Naive thymus-derived CD8-positive, alpha-beta T cell (primary cell): Measurements from ENCODE around the gene ABCD4. TPM values are rescaled to one million over a fixed set of nuclear protein-coding genes. Genes with fewer than 3 reads are reported as not detected.
"Not testable (repeated sequence)": the region's sequence is repeated elsewhere in the genome, so short reads cannot be mapped to it uniquely, and the experiment has no call there.

Experiments
- ATAC-seq, 2 donors: fragments of 150-1000 bp; cut with Tn5 transposase in 1 of 2; sonication (Bioruptor Pico), chemical (Tn5 transposase) in 1 of 2; 1 replicate in 1 of 2; 2 replicates in 1 of 2; pipeline ENCODE4 v1.10.0; 2021; ENCODE audit warnings: mild to moderate bottlenecking in 2 of 2, moderate library complexity in 2 of 2
- POLR2A ChIA-PET: fragments of 350-600 bp; sonication (Branson Sonifier 250); formaldehyde crosslinking; loops from one replicate; lab custom pipeline; 2021; ENCODE audit warnings: antibody characterized with exemption; lab: Charles Lee
- DNase-seq, 10 donors: peaks; one replicate each; pipeline versions ENCODE4 v3.0.0 to v3.0.0-alpha.2; 2020 to 2022
- H3K27ac Mint-ChIP-seq, 10 donors: one replicate each; pipeline ENCODE4 v1.8.0; 2020 to 2022; ENCODE audit warnings: mild to moderate bottlenecking in 10 of 10, mixed read lengths in 10 of 10, moderate library complexity in 4 of 10, inconsistent platforms in 1 of 10
- H3K27me3 Mint-ChIP-seq, 5 donors: one replicate each; pipeline ENCODE4 v1.8.0; 2021 to 2022; ENCODE audit warnings: mixed read lengths in 5 of 5
- H3K36me3 Mint-ChIP-seq, 3 donors: one replicate each; pipeline ENCODE4 v1.8.0; 2020 to 2022; ENCODE audit warnings: mixed read lengths in 3 of 3, mild to moderate bottlenecking in 2 of 3, inconsistent platforms in 1 of 3
- H3K4me1 Mint-ChIP-seq, 4 donors: one replicate each; pipeline ENCODE4 v1.8.0; 2021 to 2022; ENCODE audit warnings: mixed read lengths in 4 of 4
- H3K4me3 Mint-ChIP-seq, 10 donors: one replicate each; pipeline ENCODE4 v1.8.0; 2020 to 2022; ENCODE audit warnings: mild to moderate bottlenecking in 10 of 10, mixed read lengths in 10 of 10, moderate library complexity in 6 of 10, inconsistent platforms in 1 of 10
- H3K9me3 Mint-ChIP-seq, 9 donors: one replicate each; pipeline ENCODE4 v1.8.0; 2020 to 2022; ENCODE audit warnings: mixed read lengths in 9 of 9, mild to moderate bottlenecking in 3 of 9, inconsistent platforms in 1 of 9, moderate library complexity in 1 of 9
- polyA plus RNA-seq, 3 donors: library from polyadenylated mRNA; unstranded; fragments of 300-500 nt; fragmentation: Illumina TruSeq; gene quantifications; one replicate each; pipeline ENCODE4 v1.2.3, GENCODE V29; 2021
- total RNA-seq, 8 experiments: library from RNA in 2 of 8; stranded (reverse) in 2 of 8; gene quantifications; one replicate each; pipeline ENCODE4 v1.2.3 and lab custom pipeline; 2021 to 2026

Gene ABCD4
- total and polyA plus RNA-seq, 5 experiments from 2014 or later, result 20.2 to 116 (median 24.0) TPM

DNA sequence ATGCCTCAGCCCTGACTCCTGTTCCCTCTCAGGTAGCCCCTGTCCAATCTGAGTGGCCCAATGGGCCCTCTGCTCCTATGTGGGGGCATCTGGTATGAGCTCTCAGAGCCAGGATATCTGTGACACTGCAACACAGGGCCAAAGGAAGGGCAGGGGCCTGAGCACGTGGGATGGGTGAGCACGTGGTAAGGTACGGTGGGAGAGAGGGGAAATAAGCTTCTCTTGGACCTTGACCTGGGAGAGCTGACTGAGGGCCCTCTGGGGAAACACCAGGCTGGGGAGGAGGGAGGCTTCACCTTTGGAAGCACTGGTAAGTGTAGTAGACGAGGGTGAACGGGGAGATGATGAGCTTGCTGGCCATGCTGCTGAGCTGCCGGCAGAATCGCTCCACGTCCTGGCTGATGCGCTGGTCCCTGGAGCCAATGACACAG lies 6.7 kb downstream of the ABCD4 start:
- ATAC-seq (no peak), DNase-seq (no peak)
- no peaks in the 10 kb centered on the region for H3K27me3 Mint-ChIP-seq
- H3K4me3 Mint-ChIP-seq, result no peak overlapping the region
- peaks cover 7 to 32% (median 17%) of the 10 kb centered on the region in 4 donors for H3K4me1 Mint-ChIP-seq
- H3K36me3 Mint-ChIP-seq, result peaks cover 0 to 68% (median 2%) of the 10 kb centered on the region in 3 donors
- H3K27ac Mint-ChIP-seq, result peak overlapping the region in 2 of 10 donors; percentile 45 to 60
- POLR2A ChIA-PET, result no interaction called here
- H3K9me3 Mint-ChIP-seq, result no peaks in the 10 kb centered on the region

DNA sequence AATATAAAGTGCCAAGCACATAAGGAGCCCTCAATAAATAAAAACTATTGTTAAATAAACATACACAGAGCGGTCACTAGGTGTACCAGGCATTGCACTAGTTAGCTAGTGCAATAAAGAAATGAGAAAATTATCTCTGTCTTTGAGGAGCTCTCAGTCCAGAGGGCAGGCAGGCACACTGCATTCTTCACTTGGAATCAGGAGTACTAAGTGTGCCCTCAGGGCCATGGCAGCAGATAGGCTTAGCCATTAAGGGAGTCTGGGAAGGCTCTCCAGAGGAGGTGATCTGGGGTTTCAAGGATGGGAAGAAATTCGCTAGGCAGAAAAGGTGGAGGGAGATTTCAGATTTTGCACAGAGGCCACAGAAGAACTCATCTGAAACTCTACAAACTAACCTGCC lies 9.1 kb downstream of the ABCD4 start:
- DNase-seq, result no peak
- POLR2A ChIA-PET, result no interaction called here
- Mint-ChIP-seq H3K9me3 (no peaks in the 10 kb centered on the region), H3K4me3 (no peak overlapping the region), H3K36me3 (peaks cover 0 to 71% (median 2%) of the 10 kb centered on the region in 3 donors), H3K27ac (peak overlapping the region in 1 of 10 donors; percentile 76), H3K27me3 (no peaks in the 10 kb centered on the region), H3K4me1 (peaks cover 2 to 16% (median 8%) of the 10 kb centered on the region in 4 donors)
- ATAC-seq, result no peak

DNA sequence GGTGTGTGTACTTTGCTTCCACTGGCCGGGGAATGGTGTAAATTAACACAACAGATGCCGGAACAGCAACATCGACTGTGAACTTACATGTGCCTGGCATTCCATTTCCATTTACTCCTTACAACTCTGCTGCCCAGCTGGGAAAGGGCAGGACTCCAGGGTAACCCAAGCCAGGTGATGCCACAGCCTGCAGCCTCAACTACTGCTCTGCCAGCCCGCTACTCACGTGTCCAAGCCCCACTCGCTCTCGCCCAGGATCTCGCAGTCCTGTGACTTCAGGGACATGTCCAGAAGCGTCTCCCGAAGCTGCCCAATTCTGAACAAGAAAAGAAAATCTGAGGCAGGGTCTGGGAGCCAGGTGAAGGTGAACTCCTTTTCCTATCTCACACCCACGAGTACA lies 10.7 kb downstream of the ABCD4 start:
- DNase-seq (no peak), ATAC-seq (no peak)
- Mint-ChIP-seq H3K27me3 (no peaks in the 10 kb centered on the region), H3K9me3 (no peaks in the 10 kb centered on the region), H3K36me3 (peaks cover 0 to 69% (median 0%) of the 10 kb centered on the region in 3 donors), H3K4me3 (no peak overlapping the region), H3K4me1 (peaks cover 2 to 11% (median 6%) of the 10 kb centered on the region in 4 donors), H3K27ac (peak overlapping the region in 3 of 10 donors; percentile 20 to 76 (median 31))
- POLR2A ChIA-PET, result no interaction called here

DNA sequence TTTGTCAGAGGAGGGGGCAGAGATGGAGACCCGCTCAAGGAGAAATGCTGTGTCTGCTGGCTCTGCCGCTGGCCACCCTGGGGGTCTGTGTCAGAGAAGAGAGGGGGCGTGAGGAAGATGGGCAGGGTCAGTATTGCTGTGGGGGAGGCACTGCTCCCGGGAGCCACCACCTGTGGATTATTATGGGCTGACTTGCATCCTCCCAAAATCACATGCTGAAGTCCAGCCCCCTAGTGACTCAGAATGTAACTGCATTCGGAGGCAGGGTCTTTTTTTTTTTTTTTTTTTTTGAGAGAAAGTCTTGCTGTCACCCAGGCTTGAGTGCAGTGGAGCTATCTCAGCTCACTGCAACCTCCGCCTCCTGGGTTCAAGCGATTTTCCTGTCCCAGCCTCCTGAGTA lies 12.3 kb downstream of the ABCD4 start:
- Mint-ChIP-seq H3K36me3 (peaks cover 0 to 72% (median 6%) of the 10 kb centered on the region in 3 donors), H3K9me3 (no peaks in the 10 kb centered on the region), H3K4me1 (peaks cover 0 to 11% (median 5%) of the 10 kb centered on the region in 4 donors), H3K27ac (peak overlapping the region in 2 of 10 donors; percentile 15 to 45), H3K27me3 (no peaks in the 10 kb centered on the region), H3K4me3 (no peak overlapping the region)
- POLR2A ChIA-PET, result no interaction called here
- peak in 3 of 10 donors; percentile 5 to 15 (median 9) for DNase-seq
- ATAC-seq, result peak in 1 of 2 donors; percentile 23

DNA sequence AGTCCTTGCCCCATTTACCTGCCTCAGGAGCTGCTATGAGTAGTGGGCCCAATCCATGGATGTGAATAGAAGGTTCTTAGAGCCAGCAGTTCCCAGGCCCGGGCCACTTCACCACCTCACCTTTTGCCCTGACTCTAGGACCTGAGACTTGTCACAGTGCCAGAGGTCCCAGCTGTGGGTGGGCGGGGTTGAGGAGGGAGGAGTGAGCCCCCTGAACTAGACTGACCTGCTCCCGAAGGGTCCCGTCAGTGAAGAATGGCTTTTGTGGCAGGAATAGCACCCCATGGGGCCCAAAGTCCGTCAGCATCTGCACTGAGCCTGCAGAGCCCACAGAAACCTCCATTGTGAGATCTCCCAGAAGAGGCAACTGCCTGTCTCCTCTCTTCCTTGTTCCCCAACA lies 12.9 kb downstream of the ABCD4 start:
- POLR2A ChIA-PET, result no interaction called here
- Mint-ChIP-seq H3K36me3 (peaks cover 0 to 74% (median 6%) of the 10 kb centered on the region in 3 donors), H3K27me3 (no peaks in the 10 kb centered on the region), H3K4me3 (no peak overlapping the region), H3K27ac (peak overlapping the region in 1 of 10 donors; percentile 45), H3K9me3 (no peaks in the 10 kb centered on the region), H3K4me1 (peaks cover 0 to 11% (median 5%) of the 10 kb centered on the region in 4 donors)
- ATAC-seq (no peak), DNase-seq (no peak)

DNA sequence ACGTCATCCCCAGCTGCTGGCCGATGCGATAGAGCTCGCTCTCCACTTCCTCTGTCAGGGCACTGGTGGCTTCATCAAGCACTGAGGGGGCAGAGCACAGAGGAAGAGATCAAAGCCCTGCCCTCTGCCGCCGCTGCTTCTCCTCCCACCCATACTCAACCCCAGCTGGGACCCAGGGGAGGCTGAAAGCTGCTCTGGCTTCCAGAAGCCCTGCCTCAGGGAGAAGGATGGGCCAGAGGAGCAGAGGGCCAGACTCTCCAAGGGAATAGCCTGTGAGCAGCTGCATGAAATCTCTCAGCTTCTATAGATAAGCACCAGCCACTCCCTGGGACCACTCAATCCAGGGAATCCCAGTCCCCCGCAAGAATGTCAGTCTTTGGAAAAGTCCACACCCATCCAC lies 16.0 kb downstream of the ABCD4 start:
- ATAC-seq (no peak), DNase-seq (no peak)
- POLR2A ChIA-PET, result no interaction called here
- H3K4me3 Mint-ChIP-seq, result no peak overlapping the region
- peaks cover 4 to 80% (median 15%) of the 10 kb centered on the region in 3 donors for H3K36me3 Mint-ChIP-seq
- H3K27me3 Mint-ChIP-seq, result no peaks in the 10 kb centered on the region
- H3K27ac Mint-ChIP-seq, result peak overlapping the region in 3 of 10 donors; percentile 34 to 51 (median 37)
- H3K4me1 Mint-ChIP-seq, result peaks cover 0 to 9% (median under 1%) of the 10 kb centered on the region in 4 donors
- no peaks in the 10 kb centered on the region for H3K9me3 Mint-ChIP-seq

DNA sequence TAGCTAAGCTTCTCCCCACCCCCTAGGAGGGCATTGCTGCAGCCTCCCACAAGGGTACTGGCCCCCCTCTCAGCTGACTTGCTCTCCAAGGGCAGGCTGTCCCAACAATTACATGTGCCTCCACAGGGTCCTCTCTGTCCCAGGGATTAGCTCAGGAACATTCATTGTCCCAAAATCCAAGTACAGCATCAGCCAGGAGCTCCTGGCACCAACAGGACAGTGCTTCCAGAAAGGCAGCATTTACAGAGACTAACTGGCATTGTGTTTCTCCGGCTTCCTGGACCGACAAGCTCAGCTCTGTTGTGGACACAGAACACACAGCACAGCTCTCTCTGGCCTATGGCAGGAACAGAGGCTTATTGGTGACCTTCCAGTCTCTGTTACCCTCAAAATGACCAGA lies 21.7 kb downstream of the ABCD4 start:
- peaks cover 0 to 3% (median 0%) of the 10 kb centered on the region in 4 donors for H3K4me1 Mint-ChIP-seq
- POLR2A ChIA-PET, result interaction anchor here (0.6 kb wide), 1 partner anchor 265 kb away, joined by 3 read pairs; no protein-coding TSS in a partner anchor
- H3K27ac Mint-ChIP-seq, result peak overlapping the region in 2 of 10 donors; percentile 21 to 56
- H3K27me3 Mint-ChIP-seq, result no peaks in the 10 kb centered on the region
- peaks cover 0 to 23% (median 6%) of the 10 kb centered on the region in 9 donors for H3K9me3 Mint-ChIP-seq
- peaks cover 15 to 37% (median 25%) of the 10 kb centered on the region in 3 donors for H3K36me3 Mint-ChIP-seq
- ATAC-seq (no peak), DNase-seq (no peak)
- no peak overlapping the region for H3K4me3 Mint-ChIP-seq

DNA sequence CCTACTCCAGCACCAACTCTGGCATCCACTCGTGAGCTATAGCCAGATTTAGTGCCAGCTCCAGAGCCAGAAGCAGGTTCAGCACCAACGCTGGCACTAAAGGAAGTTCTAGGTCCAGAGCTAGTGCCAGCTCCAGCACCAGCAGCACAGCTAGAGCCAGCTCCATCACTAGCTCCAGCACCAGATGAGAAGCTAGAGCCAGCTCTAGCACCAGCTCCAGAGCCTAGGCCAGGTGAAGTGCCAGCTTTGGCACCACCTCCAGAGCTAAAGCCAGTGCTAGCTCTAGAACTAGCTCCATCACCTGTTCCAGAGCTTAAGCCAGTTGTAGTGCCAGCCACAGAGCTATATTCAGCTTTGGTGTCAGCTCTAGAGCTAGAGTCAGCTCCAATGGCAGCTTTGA lies 24.7 kb downstream of the ABCD4 start:
- DNase-seq (no peak), ATAC-seq (no peak)
- Mint-ChIP-seq H3K36me3 (peaks cover 11 to 14% (median 13%) of the 10 kb centered on the region in 3 donors), H3K27ac (no peak overlapping the region), H3K4me3 (no peak overlapping the region), H3K4me1 (peaks cover 0 to 1% (median 0%) of the 10 kb centered on the region in 4 donors), H3K27me3 (peaks cover 0 to 4% (median 0%) of the 10 kb centered on the region in 5 donors), H3K9me3 (peaks cover 0 to 23% (median 6%) of the 10 kb centered on the region in 9 donors)
- POLR2A ChIA-PET, result interaction anchor here (0.7 kb wide), 1 partner anchor 144 kb away, joined by 3 read pairs; no protein-coding TSS in a partner anchor

DNA sequence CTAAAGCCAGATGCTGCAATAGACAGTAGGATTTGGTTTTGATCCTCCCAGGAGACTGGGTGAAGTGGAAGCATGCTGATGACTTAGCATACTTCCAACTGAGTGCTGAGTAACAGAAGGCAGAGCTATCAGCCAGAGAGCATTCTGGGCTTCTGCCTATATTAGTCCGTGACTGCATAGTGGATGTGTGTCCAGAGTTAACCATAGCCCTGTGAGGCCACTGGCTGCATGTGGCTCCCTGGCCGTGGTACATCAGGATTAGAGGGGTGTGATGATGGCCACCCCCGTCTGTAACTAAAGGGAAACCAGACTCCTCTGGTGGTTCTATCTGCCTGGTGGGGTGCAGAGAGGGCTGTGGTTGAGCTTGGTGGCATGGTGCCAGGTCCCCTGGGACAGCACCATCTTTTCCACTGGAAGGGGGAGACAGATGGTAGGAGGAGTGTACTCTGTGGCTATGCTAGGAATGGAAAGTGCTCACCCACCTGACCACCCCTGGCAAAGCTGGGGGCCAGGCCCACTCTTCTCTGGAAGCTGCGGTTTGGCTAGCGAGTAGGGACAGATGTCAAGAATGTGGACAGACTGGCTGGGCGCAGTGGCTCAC lies 27.4 kb downstream of the ABCD4 start:
- no peak for ATAC-seq
- Mint-ChIP-seq H3K27me3 (peaks cover 2 to 9% (median 6%) of the 10 kb centered on the region in 5 donors), H3K27ac (no peak overlapping the region), H3K36me3 (peaks cover 0 to 11% (median 4%) of the 10 kb centered on the region in 3 donors), H3K9me3 (peaks cover 0 to 17% (median 6%) of the 10 kb centered on the region in 9 donors), H3K4me3 (no peak overlapping the region), H3K4me1 (no peaks in the 10 kb centered on the region)
- POLR2A ChIA-PET, result no interaction called here
- DNase-seq, result no peak

DNA sequence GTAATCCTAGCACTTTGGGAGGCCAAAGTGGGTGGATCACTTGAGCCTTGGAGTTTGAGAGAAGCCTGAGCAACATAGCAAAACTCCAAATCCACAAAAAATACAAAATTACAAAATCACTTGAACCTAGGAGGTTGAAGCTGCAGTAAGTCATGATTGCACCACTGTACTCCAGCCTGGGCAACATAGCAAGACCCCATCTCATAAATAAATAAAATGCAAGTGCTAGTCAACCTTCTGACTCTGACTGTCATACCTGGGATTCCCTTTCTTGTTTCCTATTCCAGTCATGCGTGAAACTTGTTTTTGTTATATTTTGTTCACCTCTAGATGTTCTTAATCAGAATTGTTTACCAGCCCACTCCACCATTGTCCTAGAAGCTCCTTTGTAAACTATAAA lies 31.4 kb downstream of the ABCD4 start:
- POLR2A ChIA-PET, result interaction anchor here (0.5 kb wide), 1 partner anchor 11 kb away, joined by 3 read pairs; no protein-coding TSS in a partner anchor
- H3K4me3 Mint-ChIP-seq, result no peak overlapping the region
- H3K27ac Mint-ChIP-seq, result no peak overlapping the region
- H3K36me3 Mint-ChIP-seq, result no peaks in the 10 kb centered on the region
- DNase-seq (no peak), ATAC-seq (no peak)
- peaks cover 0 to 1% (median 0%) of the 10 kb centered on the region in 4 donors for H3K4me1 Mint-ChIP-seq
- H3K9me3 Mint-ChIP-seq, result no peaks in the 10 kb centered on the region
- peaks cover 4 to 9% (median 8%) of the 10 kb centered on the region in 5 donors for H3K27me3 Mint-ChIP-seq

DNA sequence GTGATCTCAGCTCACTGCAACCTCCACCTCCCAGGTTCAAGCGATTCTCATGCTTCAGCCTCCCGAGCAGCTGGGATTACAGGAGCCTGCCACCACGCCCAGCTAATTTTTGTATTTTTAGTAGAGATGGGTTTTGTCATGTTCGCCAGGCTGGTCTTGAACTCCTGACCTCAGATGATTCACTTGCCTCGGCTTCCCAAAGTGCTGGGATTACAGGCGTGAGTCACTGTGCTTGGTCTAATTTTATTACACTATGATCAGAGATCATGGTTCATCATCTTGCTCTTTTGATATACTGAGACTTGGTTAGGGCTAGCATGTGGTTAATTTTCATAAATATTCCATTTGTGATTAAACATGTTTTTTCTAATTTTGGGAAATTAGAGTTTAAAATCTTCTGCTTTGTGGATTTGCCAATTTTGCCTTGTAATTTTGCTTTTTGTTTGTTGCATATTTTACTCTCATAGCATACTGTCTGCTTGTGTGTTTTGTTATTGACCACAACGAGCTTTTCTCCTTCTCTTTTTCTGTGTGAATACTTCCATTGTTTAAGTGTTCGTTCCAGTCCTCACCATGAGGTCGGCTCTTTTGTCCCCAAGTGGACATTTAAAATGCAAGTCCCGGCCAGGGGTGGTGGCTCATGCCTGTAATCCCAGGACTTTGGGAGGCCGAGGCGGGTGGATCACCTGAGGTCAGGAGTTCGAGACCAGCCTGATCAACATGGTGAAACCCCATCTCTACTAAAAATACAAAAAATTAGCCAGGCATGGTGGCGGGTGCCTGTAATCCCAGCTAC lies 32.2 kb downstream of the ABCD4 start:
- H3K4me3 Mint-ChIP-seq, H3K36me3 Mint-ChIP-seq, POLR2A ChIA-PET, H3K9me3 Mint-ChIP-seq, H3K27me3 Mint-ChIP-seq, ATAC-seq, H3K4me1 Mint-ChIP-seq, DNase-seq, H3K27ac Mint-ChIP-seq: not testable (repeated sequence)

DNA sequence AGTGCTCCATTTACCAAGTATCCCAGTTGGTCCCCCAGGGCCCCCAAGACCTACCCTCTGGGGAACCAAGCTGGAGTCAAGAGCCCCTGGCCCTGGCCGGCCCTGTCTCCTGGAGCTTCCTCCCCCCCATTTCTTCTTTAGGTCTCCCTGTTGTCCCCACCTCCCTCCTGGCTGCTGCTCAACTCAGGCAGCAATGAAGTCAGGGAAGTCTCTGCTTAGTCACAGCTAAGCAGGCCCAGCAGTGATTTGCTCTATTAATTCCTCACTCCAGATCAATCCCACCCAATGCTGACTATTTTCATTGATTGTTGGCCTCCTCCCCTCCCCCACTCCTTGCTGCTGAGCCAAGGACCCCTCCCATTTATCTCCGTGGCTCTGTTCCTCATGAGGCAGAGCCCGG lies 35.1 kb downstream of the ABCD4 start:
- ATAC-seq (no peak), DNase-seq (no peak)
- peaks cover 0 to 1% (median 0%) of the 10 kb centered on the region in 4 donors for H3K4me1 Mint-ChIP-seq
- no peaks in the 10 kb centered on the region for H3K36me3 Mint-ChIP-seq
- H3K9me3 Mint-ChIP-seq, result no peaks in the 10 kb centered on the region
- POLR2A ChIA-PET, result no interaction called here
- H3K27ac Mint-ChIP-seq, result no peak overlapping the region
- H3K27me3 Mint-ChIP-seq, result peaks cover 4 to 12% (median 9%) of the 10 kb centered on the region in 5 donors
- no peak overlapping the region for H3K4me3 Mint-ChIP-seq
